GM12878 (cell line): ENCODE data around the gene VWA3B. TPM values are rescaled to one million over a fixed set of nuclear protein-coding genes. Genes with fewer than 3 reads are reported as not detected.

Experiments
- ATAC-seq: fragments of 200-7000 bp; cut with Tn5 transposase; 3 replicates; pipeline ENCODE4 v1.9.1; 2020; ENCODE audit warnings: mild to moderate bottlenecking, moderate library complexity
- BruUV-seq: library from RNA; stranded (reverse); fragments of 400-500 nt; replicated peaks from 2 replicates; lab custom pipeline; 2021; lab: Mats Ljungman, UMichigan
- CTCF ChIA-PET: fragments of 300-600 bp; sonication (Branson Sonifier 250); formaldehyde crosslinking; extraction: SDS; loops from one replicate; lab custom pipeline; 2021; ENCODE audit warnings: inconsistent platforms; lab: Yijun Ruan, JAX
- POLR2A ChIA-PET: fragments of 350-600 bp; formaldehyde crosslinking; extraction: SDS; loops from one replicate; lab custom pipeline; 2021; ENCODE audit warnings: inconsistent platforms; lab: Charles Lee
- RAD21 ChIA-PET: fragments of 300-600 bp; sonication (Branson Sonifier 250); formaldehyde crosslinking; loops from one replicate; lab custom pipeline; 2023; ENCODE audit warnings: antibody characterized with exemption; ENCODE audit not compliant: unreplicated experiment; lab: Charles Lee
- SMC1A ChIA-PET: fragments of 300-600 bp; sonication (Branson Sonifier 250); formaldehyde crosslinking; loops from one replicate; lab custom pipeline; 2023; ENCODE audit not compliant: unreplicated experiment, uncharacterized antibody; lab: Charles Lee
- DNase-seq: peaks from one replicate; pipeline ENCODE4 v3.0.0-alpha.2; 2011; ENCODE audit warnings: low read depth, low spot score
- FAIRE-seq: peaks from 3 replicates; lab custom pipeline; 2011; peaks lifted over from hg19 to GRCh38; lab: Jason Lieb, UNC
- H2AFZ ChIP-seq: 2 replicates; pipeline ENCODE4 v1.6.0; 2011; ENCODE audit warnings: low read depth, low read length, control low read depth; ENCODE audit not compliant: control insufficient read depth
- H3K27ac ChIP-seq: 2 replicates; pipeline ENCODE4 v1.5.1; 2011; ENCODE audit warnings: control low read depth; ENCODE audit not compliant: control insufficient read depth, insufficient read depth
- H3K27me3 ChIP-seq, 2 experiments: replicated peaks in 1 of 2; 2 replicates each; pipeline versions ENCODE4 v1.6.0 to v1.6.1; 2011; ENCODE audit warnings: low read length in 1 of 2; ENCODE audit not compliant: control insufficient read depth in 2 of 2, insufficient read depth in 2 of 2
- H3K36me3 ChIP-seq, 2 experiments: 2 replicates each; pipeline ENCODE4 v1.5.1; 2011; ENCODE audit warnings: low read length in 1 of 2; ENCODE audit not compliant: control insufficient read depth in 2 of 2, insufficient read depth in 2 of 2
- H3K4me1 ChIP-seq: 2 replicates; pipeline ENCODE4 v1.6.1; 2011; ENCODE audit warnings: mild to moderate bottlenecking, low read length, moderate library complexity, mixed read lengths; ENCODE audit not compliant: control insufficient read depth, insufficient read depth
- H3K4me2 ChIP-seq: 2 replicates; pipeline ENCODE4 v1.6.0; 2011; ENCODE audit warnings: control low read depth; ENCODE audit not compliant: control insufficient read depth, insufficient read depth
- H3K4me3 ChIP-seq: fragments of 200-600 bp; sonication (generic); 2 replicates; pipeline ENCODE4 v1.5.1; 2016
- H3K79me2 ChIP-seq: 2 replicates; pipeline ENCODE4 v1.6.0; 2011; ENCODE audit warnings: low read length; ENCODE audit not compliant: control insufficient read depth, insufficient read depth
- H3K9ac ChIP-seq: 2 replicates; pipeline ENCODE4 v1.8.0; 2011; ENCODE audit warnings: low read length, control low read depth, mixed read lengths; ENCODE audit not compliant: control insufficient read depth, insufficient read depth
- H3K9me3 ChIP-seq: replicated peaks from 3 replicates; pipeline ENCODE4 v1.5.1; 2011; ENCODE audit warnings: mild to moderate bottlenecking, low read length; ENCODE audit not compliant: control insufficient read depth, insufficient read depth
- H4K20me1 ChIP-seq: 2 replicates; pipeline ENCODE4 v1.6.0; 2011; ENCODE audit not compliant: control insufficient read depth, insufficient read depth
- CBX5 ChIP-seq: sonication (generic); IDR thresholded peaks from 2 replicates; pipeline ENCODE4 v1.6.1; 2016; ENCODE audit warnings: low read depth, moderate library complexity, mild to moderate bottlenecking, inconsistent platforms
- CUX1 ChIP-seq: IDR thresholded peaks from 2 replicates; pipeline ENCODE4 v1.6.1; 2012; ENCODE audit warnings: improper control_type of control experiment, low read depth, low read length; ENCODE audit not compliant: insufficient replicate concordance
- SMARCA5 ChIP-seq: fragments of 450-650 bp; IDR thresholded peaks from 2 replicates; pipeline ENCODE4 v1.6.1; 2017; ENCODE audit warnings: mild to moderate bottlenecking
- TBL1XR1 ChIP-seq: IDR thresholded peaks from 2 replicates; pipeline ENCODE4 v1.6.1; 2012; ENCODE audit warnings: low read depth, low read length, improper control_type of control experiment
- ZNF207 ChIP-seq: fragments of 450-650 bp; IDR thresholded peaks from 2 replicates; pipeline ENCODE4 v1.6.1; 2014; ENCODE audit warnings: antibody characterized with exemption, mild to moderate bottlenecking, borderline replicate concordance
- WGBS: methylation state at CpG from one replicate; pipeline ENCODE4 v1.1.6; 2016; ENCODE audit warnings: low lambda C conversion rate; ENCODE audit not compliant: insufficient replicate concordance, insufficient coverage; ENCODE audit errors: missing lambda C conversion rate; 5-methylcytosine and 5-hydroxymethylcytosine counted together
- in situ Hi-C: fragments of 300-500 bp; cut with MboI; formaldehyde crosslinking; loops from 9 replicates; pipeline ENCODE4 v1.14.3; 2018; ENCODE audit warnings: mixed read lengths
- intact Hi-C: fragments of 100-400 bp; cut with micrococcal nuclease; formaldehyde crosslinking; loops from one replicate; pipeline ENCODE4 v1.14.2; 2022; ENCODE audit not compliant: unreplicated experiment
- polyA plus RNA-seq, 11 experiments: library from polyadenylated mRNA; depleted of rRNA in 4 of 11; unstranded in 6 of 11; stranded (reverse) in 5 of 11; fragments of >200 nt; fragmentation: Nextera tagmentation in 4 of 11; fragmentation: Illumina TruSeq in 1 of 11; extraction: Ambion mirVana in 4 of 11; extraction: Trizol in 1 of 11; gene quantifications; 1 replicate in 1 of 11; 2 replicates in 10 of 11; pipeline versions ENCODE4 v1.2.1 to v1.2.3, GENCODE V29; 2011 to 2016; ENCODE audit warnings: inconsistent platforms in 2 of 11, missing spikeins in 2 of 11, low read depth in 1 of 11
- total RNA-seq, 4 experiments: library from RNA; depleted of rRNA in 3 of 4; stranded (reverse); fragments of >200 nt in 3 of 4; fragmentation: Illumina TruSeq in 1 of 4; extraction: Trizol in 1 of 4; gene quantifications; 2 replicates each; pipeline versions ENCODE4 v1.2.1 to v1.2.3, GENCODE V29; 2013 to 2021
- TF ChIP-seq, protein P1 (sequence below), 3 experiments: IDR thresholded peaks in 2 of 3; conservative IDR thresholded peaks in 1 of 3; 2 replicates each; pipeline ENCODE4 v1.5.1; 2011; ENCODE audit warnings: low read depth in 3 of 3, low read length in 3 of 3, mild to moderate bottlenecking in 3 of 3, control low read depth in 2 of 3, moderate library complexity in 2 of 3, inconsistent platforms in 1 of 3, mixed read lengths in 1 of 3; ENCODE audit not compliant: control insufficient read depth in 2 of 3, insufficient read depth in 1 of 3; ENCODE audit errors: extremely low read depth in 1 of 3

VWA3B gene
- total and polyA plus RNA-seq, 10 of the 15 experiments (the other 5 are each of a cell fraction or from before 2014, with no cell fraction given) = 0.04 to 0.86 (median 0.19) TPM; not detected in 4

DNA sequence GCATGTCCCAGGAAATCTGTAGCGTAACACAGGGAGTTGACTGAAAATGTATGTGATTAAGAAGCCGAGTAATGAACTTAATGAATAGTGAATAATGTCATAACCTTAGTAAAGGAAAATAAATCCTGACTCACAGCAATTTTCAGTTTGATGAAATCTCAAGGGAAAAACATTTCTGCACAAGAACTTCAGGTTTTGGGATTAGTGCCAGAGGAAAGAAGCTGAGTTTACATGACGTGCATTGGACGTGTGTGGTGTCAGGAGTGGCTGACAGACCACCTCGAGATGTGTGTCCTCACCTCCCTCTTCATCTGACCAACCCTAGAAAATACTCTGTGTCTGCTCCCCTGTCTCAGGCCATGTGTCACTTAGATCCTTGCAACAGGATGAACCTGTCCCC, 39.1 kb downstream of the VWA3B start (continued):
- TF ChIP-seq CUX1 = no peak
- TF ChIP-seq CBX5 = no peak
- TF ChIP-seq TBL1XR1 = no peak

DNA sequence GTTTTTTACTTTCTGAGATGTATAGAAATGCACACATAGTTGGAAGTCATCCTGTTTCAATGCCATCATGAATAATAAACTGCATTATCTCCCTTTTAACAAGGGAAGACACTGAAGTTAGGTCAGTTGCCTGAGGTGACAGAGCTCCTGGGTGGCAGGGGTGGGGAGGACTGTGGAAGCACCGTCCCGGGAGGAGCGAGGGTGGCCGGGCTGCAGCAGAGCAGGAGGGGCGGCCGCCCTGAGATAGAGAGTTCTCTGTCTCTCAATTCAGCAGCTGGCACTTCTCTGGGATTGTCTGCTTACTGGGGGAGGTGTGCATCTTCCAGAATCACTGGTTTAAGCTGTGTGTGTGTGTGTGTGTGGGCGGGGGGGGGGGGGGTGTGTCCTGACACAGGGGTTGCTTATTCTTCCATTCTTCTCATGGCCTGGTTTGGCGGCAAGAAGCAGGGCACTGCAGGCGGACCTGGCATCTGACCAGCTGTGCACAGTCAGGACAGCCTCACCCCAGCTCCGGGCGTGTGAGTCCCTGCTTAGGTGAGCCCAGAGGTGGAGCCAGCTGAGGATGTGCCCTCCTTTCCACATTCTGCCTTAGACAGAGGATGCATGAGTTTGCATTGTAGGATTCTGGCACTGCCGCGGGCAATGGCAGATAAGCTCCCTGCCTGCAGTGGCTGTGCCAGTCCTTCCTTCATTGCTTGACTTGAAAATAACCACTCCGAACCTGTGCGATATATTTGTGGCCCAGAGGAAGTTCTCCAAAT, 40.4 kb downstream of the VWA3B start:
- whole genome bisulfite sequencing = 74% methylated on average over 14 of the region's 15 CpGs
- Histone ChIP-seq H2AFZ (no peak overlapping the region), H3K4me1 (peaks cover 4% of the 10 kb centered on the region), H3K4me2 (no peak overlapping the region), H3K4me3 (no peak overlapping the region), H3K27ac (no peak overlapping the region), H3K9me3 (no peaks in the 10 kb centered on the region), H4K20me1 (no peaks in the 10 kb centered on the region), H3K79me2 (no peaks in the 10 kb centered on the region), H3K9ac (no peak overlapping the region), H3K36me3 (no peaks in the 10 kb centered on the region), H3K27me3 (0 out of 4 replicates have a peak, but pooled peaks cover 0 to 1% of the 10 kb centered on the region in 2 experiments)
- in situ Hi-C loops (no loop called here), intact Hi-C loops (no loop called here)
- ChIA-PET RAD21 (no interaction called here), POLR2A (no interaction called here), SMC1A (interaction anchor here (2.0 kb wide), 1 partner anchor 9 kb away, joined by 6 read pairs; no protein-coding TSS in a partner anchor), CTCF (no interaction called here)
- ATAC-seq = no peak
- BruUV-seq = no TSS peak
- DNase-seq = no peak
- FAIRE-seq = no peak
- TF ChIP-seq SMARCA5 (no peak), ZNF207 (no peak)
- TF ChIP-seq, protein P1, sequence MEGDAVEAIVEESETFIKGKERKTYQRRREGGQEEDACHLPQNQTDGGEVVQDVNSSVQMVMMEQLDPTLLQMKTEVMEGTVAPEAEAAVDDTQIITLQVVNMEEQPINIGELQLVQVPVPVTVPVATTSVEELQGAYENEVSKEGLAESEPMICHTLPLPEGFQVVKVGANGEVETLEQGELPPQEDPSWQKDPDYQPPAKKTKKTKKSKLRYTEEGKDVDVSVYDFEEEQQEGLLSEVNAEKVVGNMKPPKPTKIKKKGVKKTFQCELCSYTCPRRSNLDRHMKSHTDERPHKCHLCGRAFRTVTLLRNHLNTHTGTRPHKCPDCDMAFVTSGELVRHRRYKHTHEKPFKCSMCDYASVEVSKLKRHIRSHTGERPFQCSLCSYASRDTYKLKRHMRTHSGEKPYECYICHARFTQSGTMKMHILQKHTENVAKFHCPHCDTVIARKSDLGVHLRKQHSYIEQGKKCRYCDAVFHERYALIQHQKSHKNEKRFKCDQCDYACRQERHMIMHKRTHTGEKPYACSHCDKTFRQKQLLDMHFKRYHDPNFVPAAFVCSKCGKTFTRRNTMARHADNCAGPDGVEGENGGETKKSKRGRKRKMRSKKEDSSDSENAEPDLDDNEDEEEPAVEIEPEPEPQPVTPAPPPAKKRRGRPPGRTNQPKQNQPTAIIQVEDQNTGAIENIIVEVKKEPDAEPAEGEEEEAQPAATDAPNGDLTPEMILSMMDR (IDR thresholded peaks at IDR 0.05 in 2 of 3, conservative IDR thresholded peaks at IDR 0.05 in 1 of 3; ENCODE audit: control insufficient read depth in 2 of 3, extremely low read depth in 1 of 3, insufficient read depth in 1 of 3, low read depth in 3 of 3, low read length in 3 of 3) = no peak
